HG03139 (cell line): Measurements from ENCODE around the gene CISD1.

ENCODE experiments used
- ATAC-seq: cut with Tn5 transposase; IDR thresholded peaks from one replicate; pipeline ENCODE4 v1.9.1; 2021; ENCODE audit not compliant: unreplicated experiment

Gene CISD1

GRCh38 chr10:58265249-58265648 lies 3.7 kb upstream of the CISD1 start:
- no peak for ATAC-seq

DNA sequence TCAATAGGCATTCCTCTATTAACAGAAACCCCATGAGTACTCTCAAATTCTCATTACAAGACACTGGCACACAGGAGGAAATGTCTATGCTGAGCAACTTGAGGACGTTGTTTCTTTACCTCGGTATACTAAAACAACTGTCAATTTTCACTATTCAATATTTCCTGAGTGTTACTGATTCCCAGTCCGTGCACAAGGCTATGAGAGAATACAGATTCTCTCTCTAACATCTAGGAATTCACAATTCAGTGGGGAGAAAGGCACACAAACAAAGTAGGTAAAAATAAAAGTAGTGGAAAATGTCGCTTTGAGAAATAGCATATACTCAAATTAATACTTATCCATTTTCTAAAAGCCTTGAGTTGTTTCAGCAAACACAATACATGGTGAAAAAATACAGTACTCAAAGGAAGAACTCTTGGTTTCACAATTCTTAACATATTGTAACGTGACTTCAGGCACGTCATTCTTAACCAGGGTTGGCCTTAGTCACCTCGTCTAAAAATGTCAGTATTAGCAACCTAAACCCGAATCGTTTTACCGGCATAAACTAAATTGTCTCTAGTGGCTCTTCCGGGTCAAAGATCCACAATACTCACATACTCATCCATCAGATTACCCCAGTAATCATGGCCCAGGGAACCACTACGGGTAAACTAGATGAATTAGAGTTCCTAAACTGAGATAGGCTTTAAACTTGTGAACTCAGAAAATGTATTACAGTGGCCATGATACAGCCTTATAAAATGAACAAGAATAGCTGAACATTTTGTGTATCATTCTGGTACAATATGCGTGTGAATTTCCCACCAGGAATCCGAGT lies 2.7 kb upstream of the CISD1 start:
- ATAC-seq, result no peak

DNA sequence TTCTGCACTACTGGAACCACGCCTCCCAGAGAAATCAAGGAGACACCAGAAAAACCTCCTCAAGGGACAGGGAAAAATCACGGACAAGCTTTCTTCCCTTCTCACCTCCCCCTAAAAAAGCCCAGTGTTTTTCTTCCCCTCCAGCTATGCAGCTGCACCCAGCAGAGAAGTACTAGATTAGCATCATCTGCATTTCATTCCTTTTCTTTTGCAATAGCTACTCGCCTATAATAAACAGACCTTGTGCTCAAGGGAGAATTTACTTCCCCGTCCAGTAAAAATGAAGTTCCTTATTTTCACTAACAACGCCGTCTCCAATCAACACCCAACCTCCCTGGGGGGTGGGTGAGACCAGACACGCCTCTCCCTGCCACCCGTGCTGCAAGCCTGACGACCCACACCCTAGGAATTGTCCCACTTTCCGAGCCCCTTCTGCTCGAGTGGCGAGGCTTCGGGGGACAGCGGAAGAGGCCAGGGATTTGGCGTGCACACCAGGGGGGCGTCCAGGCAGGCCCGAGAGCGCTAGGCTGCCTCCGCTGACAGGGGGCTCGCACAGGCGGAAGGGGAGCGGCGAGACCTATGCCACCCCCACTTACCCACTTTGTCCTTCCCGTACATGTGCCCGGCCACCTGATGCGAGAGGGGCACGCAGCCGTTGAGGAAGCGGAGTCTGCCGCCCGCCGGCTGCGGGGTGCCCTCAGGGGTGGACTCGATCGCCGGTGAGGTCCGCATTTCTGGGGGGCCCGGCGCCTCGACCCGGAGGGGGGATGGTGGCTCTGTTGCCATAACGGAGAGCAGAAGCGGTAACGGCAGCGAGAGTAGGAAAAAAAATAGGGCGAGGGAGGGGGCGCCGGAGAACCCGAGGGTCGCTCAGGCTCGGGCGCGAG lies 1.9 kb upstream of the CISD1 start:
- peak; percentile 6 for ATAC-seq

DNA sequence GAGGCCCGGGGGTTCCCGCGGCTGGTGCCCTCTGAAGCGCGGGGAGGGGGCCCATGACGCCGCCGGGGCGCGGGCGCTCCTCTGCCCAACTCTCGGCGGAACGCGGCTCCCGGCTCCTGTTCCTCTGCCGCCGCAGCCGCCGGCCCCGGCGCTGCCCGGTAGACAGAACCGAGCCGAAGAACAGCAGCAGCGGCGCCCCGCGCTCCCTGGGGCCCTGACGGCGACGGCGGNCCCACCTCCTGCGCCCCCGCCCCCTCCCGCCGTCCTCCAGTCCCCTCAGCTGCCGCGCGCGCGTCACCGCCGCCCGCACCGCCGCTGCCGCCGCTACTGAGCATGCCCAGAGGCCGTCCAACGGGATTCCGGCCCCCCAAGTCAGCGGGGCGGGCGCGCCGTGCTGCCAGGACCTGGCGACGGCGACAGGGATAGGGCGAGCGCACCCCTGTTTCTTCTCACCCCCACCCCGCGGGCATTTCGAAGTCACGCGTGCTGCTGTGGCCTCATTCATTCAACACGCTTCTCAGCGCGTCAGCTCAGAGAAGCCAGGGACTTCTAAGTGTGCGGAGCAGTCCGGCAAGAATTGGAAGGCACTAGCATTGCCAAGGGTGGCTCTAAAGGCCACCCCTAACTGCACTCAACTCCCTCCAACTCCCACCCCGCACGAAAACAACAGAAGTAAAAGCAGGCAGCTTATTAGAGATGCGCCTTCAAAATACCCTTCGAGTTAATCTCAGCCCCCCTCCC lies 1.1 kb upstream of the CISD1 start, which contains the start of gene IPMK:
TSS of gene IPMK (minus strand) at position 182 of the 741 bp plus-strand sequence. CDS start 283 bp downstream, outside the sequence.
- peak; percentile 58 for ATAC-seq

- ATAC-seq, result no peak
Measured at GRCh38 chr10:58268454-58268945, 462 bp upstream of the CISD1 start.

DNA sequence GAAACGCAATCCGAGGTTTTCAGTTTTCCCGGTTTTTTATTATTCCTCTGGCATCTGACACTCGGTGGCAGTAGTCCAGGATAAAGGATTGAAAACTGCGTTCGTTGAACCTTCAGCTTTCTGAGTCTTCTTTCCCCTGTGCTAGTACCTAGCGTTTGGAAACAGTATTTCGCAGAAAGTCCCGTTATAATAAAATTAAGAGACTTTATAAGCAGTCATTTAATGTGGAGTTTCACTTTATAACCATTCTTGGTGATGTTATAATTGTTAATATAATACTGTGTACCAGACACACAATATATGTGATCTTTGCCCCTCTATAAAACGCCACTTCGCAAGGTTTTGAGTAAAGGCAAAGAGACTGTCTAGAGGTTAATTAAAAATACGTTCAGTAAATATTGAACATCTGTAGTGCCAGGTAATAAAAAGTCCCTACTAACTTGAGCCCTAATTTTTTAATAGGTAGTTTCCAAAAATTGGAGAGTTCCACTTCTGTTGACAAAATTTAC lies 874 bp downstream of the CISD1 start:
- no peak for ATAC-seq

DNA sequence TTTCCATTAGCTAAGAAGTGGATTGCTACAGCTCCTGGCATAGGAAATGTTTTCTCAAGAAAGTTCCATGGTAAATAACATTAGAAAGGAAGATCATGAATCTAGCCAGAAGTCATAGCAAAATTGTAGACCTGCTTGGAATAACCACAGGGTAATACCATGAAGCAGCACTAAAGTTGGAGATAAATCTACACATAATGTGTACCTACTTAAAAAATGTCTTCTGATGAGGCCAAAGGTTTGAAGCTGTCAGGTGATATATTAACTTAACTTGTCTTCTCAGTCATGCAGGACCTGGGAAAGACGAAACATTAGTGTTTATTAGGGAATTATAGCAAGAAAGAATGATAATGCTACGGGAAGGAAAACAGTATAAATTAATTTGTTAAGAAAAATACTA lies 6.3 kb downstream of the CISD1 start:
- ATAC-seq, result no peak

GRCh38 chr10:58275908-58276307 lies 6.9 kb downstream of the CISD1 start:
- no peak for ATAC-seq

DNA sequence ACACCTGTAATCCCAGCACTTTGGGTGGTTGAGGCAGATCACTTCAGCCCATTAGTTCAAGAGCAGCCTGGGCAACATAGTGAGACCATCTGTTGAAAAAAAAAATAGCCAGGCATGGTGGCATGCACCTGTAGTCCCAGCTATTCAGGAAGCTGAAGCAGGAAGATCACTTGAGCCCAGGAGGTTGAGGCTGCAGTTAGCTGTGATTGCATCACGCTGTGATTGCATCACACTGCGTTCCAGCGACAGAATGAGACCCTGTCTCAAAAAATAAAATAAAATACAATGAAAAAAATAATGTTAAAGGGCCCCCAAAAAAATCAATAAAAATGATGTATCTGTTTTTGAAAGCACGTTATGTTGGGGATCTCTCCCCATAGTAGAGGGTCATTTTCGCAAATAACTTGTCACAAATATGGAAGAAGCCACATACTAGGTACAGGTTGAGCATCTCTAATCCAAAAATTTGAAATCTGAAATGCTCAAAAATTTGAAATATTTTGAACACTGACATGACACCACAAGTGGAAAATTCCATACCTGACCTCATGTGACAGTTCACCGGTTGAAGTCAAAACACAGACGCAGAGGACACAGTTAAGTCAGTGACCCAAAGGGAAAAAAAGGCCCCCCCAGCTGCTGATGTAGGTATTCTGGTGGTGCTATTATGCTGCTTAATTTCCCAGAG lies 9.5 kb downstream of the CISD1 start:
- no peak for ATAC-seq

- no peak for ATAC-seq
Measured at GRCh38 chr10:58278962-58279307, 10.0 kb downstream of the CISD1 start.

- ATAC-seq, result no peak
Measured at GRCh38 chr10:58280477-58280876, 11.5 kb downstream of the CISD1 start.

GRCh38 chr10:58281092-58281752 lies 12.3 kb downstream of the CISD1 start:
- no peak for ATAC-seq

- peak; percentile 99 for ATAC-seq
Measured at GRCh38 chr10:58282615-58283014, 13.7 kb downstream of the CISD1 start.

DNA sequence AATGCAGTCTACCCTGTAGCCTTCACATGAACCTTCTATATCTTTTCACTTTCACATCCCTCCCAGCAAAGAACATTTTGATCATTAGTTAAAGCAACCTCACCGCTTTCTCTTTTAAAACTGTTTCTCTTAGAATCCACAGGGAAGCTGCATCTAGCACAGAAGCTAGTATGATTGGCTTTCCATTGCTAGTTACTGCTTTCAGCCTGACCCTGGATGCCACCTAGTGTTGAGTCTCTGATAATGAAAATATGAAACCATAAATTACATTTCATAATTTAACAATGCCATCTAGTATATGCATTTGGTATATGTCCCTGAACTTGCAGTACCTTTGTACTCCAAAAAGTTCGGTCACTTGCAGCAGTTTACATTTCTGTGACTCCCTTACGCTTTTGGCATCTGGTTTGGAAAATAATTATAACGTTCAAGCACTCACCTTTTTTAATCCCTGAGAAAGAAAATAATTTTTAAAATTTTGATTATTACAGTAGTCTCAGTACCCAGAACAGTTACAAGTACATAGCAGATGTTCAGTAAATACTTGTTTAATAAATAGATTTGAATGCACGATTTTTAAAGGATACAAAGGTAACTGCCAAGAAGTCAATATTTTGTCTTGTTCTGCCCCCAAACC lies 22.7 kb downstream of the CISD1 start:
- peak; percentile 86 for ATAC-seq

DNA sequence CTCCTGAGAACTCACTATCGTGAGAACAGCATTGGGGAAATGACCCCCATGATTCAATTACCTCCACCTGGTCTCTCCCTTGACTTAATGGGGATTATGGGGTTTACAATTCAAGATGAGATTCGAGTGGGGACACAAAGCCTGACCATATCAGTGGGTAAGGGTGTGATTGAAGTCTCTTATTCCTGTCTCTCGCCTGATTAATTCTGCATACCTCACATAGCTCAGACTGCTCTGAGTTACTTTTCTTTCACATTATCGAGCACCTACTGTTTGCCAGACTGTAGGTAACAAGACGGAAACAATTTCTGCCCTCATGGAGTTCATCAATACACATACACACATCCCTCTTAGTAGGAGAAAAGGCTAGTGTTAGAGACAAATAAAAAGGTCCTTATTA lies 25.0 kb downstream of the CISD1 start:
- no peak for ATAC-seq

DNA sequence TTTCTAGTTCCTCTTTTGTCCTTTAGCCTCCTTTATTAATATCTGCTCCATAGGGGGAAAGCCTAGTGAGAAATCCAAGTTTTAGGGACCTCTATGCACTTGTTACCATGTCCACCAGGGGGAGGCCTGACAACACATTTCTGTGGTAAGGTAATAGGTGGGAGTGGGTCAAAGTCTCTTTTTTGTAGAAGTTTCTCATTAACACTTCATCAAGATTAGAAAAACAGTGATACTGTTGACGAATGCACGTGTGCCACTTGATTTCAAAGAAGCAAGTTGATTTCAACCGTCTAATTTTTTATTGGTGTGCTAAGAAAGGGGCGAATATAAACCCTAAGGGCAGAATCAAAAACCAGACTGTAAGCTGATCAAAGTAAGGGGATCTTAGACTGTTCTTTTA lies 30.6 kb downstream of the CISD1 start:
- ATAC-seq, result peak; percentile 84

GRCh38 chr10:58300676-58301075 lies 31.7 kb downstream of the CISD1 start:
- ATAC-seq, result no peak

DNA sequence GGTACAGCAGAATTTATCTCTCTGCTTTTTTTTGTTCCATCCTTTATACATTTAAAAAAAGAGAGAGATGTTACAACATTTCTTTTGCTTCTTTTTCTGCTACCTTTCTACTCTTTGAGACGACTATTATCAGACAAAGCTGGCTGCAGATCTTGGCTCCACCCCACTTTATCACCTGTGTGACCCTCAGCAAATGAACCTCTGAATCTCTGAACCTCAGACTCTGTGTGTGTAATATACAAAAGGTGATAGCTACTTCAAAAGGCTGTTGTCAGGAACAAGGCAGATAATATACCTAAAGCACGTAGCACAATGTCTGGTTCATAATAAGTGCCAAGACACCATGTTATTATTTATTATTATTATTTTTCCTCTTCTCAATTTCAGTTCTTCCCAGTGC lies 33.3 kb downstream of the CISD1 start:
- ATAC-seq, result no peak

- no peak for ATAC-seq
Measured at GRCh38 chr10:58304099-58304633, 35.2 kb downstream of the CISD1 start.
